HG02610 (cell line): ENCODE data around the gene PCGF1.

Experiments
- ATAC-seq: cut with Tn5 transposase; IDR thresholded peaks from one replicate; pipeline ENCODE4 v1.9.1; 2021; ENCODE audit warnings: mild to moderate bottlenecking, moderate library complexity; ENCODE audit not compliant: unreplicated experiment

Gene PCGF1

GRCh38 chr2:74507145-74507925 is at the start of gene PCGF1:
Gene PCGF1, minus strand, starts transcription at chr2:74507695. Its CDS starts 27 bp downstream, at chr2:74507668.
- peak; percentile 88 for ATAC-seq

GRCh38 chr2:74556831-74557370 is 49.4 kb upstream of the PCGF1 start:
- ATAC-seq: no peak

GRCh38 chr2:74556159-74556558 is 48.7 kb upstream of the PCGF1 start:
- ATAC-seq: no peak

- ATAC-seq: no peak
These were observed 48.2 kb upstream of the PCGF1 start for GRCh38 chr2:74555610-74556103.

GRCh38 chr2:74554820-74555531 is 47.5 kb upstream of the PCGF1 start:
- peak; percentile 33 for ATAC-seq

- peak; percentile 48 for ATAC-seq
These were observed 46.7 kb upstream of the PCGF1 start, which contains the start of the genes DOK1 and LOXL3 for GRCh38 chr2:74553892-74554819. Gene DOK1, plus strand, starts transcription at chr2:74554720. Its CDS starts 35 bp downstream, at chr2:74554755. Gene LOXL3, minus strand, starts transcription at chr2:74553942. Its CDS starts 1,308 bp downstream, at chr2:74552634.

GRCh38 chr2:74552914-74553811 is 45.7 kb upstream of the PCGF1 start:
- no peak for ATAC-seq

GRCh38 chr2:74551942-74552913 is 44.7 kb upstream of the PCGF1 start:
- no peak for ATAC-seq

- ATAC-seq: no peak
These were observed 44.0 kb upstream of the PCGF1 start for GRCh38 chr2:74551530-74551929.

GRCh38 chr2:74550231-74550630 is 42.7 kb upstream of the PCGF1 start:
- no peak for ATAC-seq

GRCh38 chr2:74548900-74549826 is 41.7 kb upstream of the PCGF1 start:
- no peak for ATAC-seq

- no peak for ATAC-seq
These were observed 40.9 kb upstream of the PCGF1 start for GRCh38 chr2:74548285-74548899.

GRCh38 chr2:74546004-74546403 is 38.5 kb upstream of the PCGF1 start:
- ATAC-seq: no peak

- no peak for ATAC-seq
These were observed 37.1 kb upstream of the PCGF1 start for GRCh38 chr2:74544634-74545033.

- ATAC-seq: no peak
These were observed 35.5 kb upstream of the PCGF1 start for GRCh38 chr2:74542978-74543377.

GRCh38 chr2:74540291-74540690 is 32.8 kb upstream of the PCGF1 start:
- ATAC-seq: no peak

GRCh38 chr2:74538881-74539339 is 31.4 kb upstream of the PCGF1 start:
- peak; percentile 70 for ATAC-seq
